Hepatocyte (in vitro differentiated cells): Measurements from ENCODE around the gene ESR1. TPM values are rescaled to one million over a fixed set of nuclear protein-coding genes. Genes with fewer than 3 reads are reported as not detected.

ENCODE experiments used
- DNase-seq: peaks from one replicate; pipeline ENCODE4 v3.0.0-alpha.2; 2016; ENCODE audit warnings: low spot score
- H2AFZ ChIP-seq: fragments of 200-600 bp; sonication (generic); 2 replicates; pipeline ENCODE4 v1.6.0; 2016; ENCODE audit warnings: antibody characterized with exemption, mild to moderate bottlenecking
- H3K27ac ChIP-seq: fragments of 200-600 bp; sonication (generic); 2 replicates; pipeline ENCODE4 v1.5.1; 2016; ENCODE audit warnings: mild to moderate bottlenecking
- H3K27me3 ChIP-seq: fragments of 200-600 bp; sonication (generic); 2 replicates; pipeline ENCODE4 v1.6.1; 2016
- H3K36me3 ChIP-seq: fragments of 200-600 bp; sonication (generic); replicated peaks from 2 replicates; pipeline ENCODE4 v1.5.1; 2016; ENCODE audit warnings: low read depth; ENCODE audit not compliant: insufficient read depth
- H3K4me1 ChIP-seq: fragments of 200-600 bp; sonication (generic); 2 replicates; pipeline ENCODE4 v1.5.1; 2016; ENCODE audit warnings: mild to moderate bottlenecking, moderate library complexity; ENCODE audit not compliant: insufficient read depth
- H3K4me2 ChIP-seq: fragments of 200-600 bp; sonication (generic); 2 replicates; pipeline ENCODE4 v1.6.0; 2016
- H3K4me3 ChIP-seq: fragments of 200-600 bp; sonication (generic); 2 replicates; pipeline ENCODE4 v1.5.1; 2016; ENCODE audit warnings: mild to moderate bottlenecking
- H3K79me2 ChIP-seq: fragments of 200-600 bp; sonication (generic); 2 replicates; pipeline ENCODE4 v1.6.0; 2017; ENCODE audit warnings: mild to moderate bottlenecking
- H3K9me2 ChIP-seq: fragments of 200-600 bp; sonication (generic); replicated peaks from 2 replicates; pipeline ENCODE4 v1.6.0; 2017; ENCODE audit warnings: mild to moderate bottlenecking; ENCODE audit not compliant: insufficient read depth
- H3K9me3 ChIP-seq: fragments of 200-600 bp; sonication (generic); 2 replicates; pipeline ENCODE4 v1.5.1; 2016; ENCODE audit warnings: low read depth, mild to moderate bottlenecking
- H4K20me1 ChIP-seq: fragments of 200-600 bp; sonication (generic); 2 replicates; pipeline ENCODE4 v1.6.0; 2016; ENCODE audit warnings: mild to moderate bottlenecking; ENCODE audit not compliant: insufficient read depth, poor library complexity, severe bottlenecking
- CTCF ChIP-seq: fragments of 200-600 bp; sonication (generic); IDR thresholded peaks from 2 replicates; pipeline ENCODE4 v1.5.1; 2016; ENCODE audit warnings: antibody characterized with exemption, mild to moderate bottlenecking; ENCODE audit not compliant: poor library complexity
- EZH2 ChIP-seq: fragments of 200-600 bp; sonication (generic); IDR thresholded peaks from 2 replicates; pipeline ENCODE4 v1.6.1; 2016; ENCODE audit warnings: antibody characterized with exemption, mild to moderate bottlenecking, borderline replicate concordance
- EZH2phosphoT487 ChIP-seq: fragments of 200-600 bp; sonication (generic); IDR thresholded peaks from one replicate; pipeline ENCODE4 v1.6.1; 2018; ENCODE audit warnings: antibody characterized with exemption, mild to moderate bottlenecking, low read depth, moderate library complexity; ENCODE audit not compliant: unreplicated experiment, severe bottlenecking
- WGBS: methylation state at CpG from one replicate; pipeline ENCODE4 v1.1.6; 2016; ENCODE audit warnings: low lambda C conversion rate; ENCODE audit errors: missing lambda C conversion rate; 5-methylcytosine and 5-hydroxymethylcytosine counted together
- polyA plus RNA-seq: library from polyadenylated mRNA; unstranded; fragments of >200 nt; fragmentation: Nextera tagmentation; extraction: Ambion mirVana; gene quantifications from 2 replicates; pipeline ENCODE4 v1.2.1, GENCODE V29; 2016
- total RNA-seq: library from RNA; depleted of rRNA; stranded (reverse); fragments of >200 nt; gene quantifications from 2 replicates; pipeline ENCODE4 v1.2.3, GENCODE V29; 2014

Gene ESR1
- total and polyA plus RNA-seq, 2 experiments from 2014 or later = 0.07 TPM; not detected in 1

- 84% methylated on average over 5 of the region's 5 CpGs for WGBS
- H3K27me3 ChIP-seq = no peaks in the 10 kb centered on the region
- H3K36me3 ChIP-seq = no peaks in the 10 kb centered on the region
- H2AFZ ChIP-seq = no peak overlapping the region
- DNase-seq = no peak
- no peaks in the 10 kb centered on the region for H4K20me1 ChIP-seq
- no peaks in the 10 kb centered on the region for H3K79me2 ChIP-seq
- no peaks in the 10 kb centered on the region for H3K9me3 ChIP-seq
- no peaks in the 10 kb centered on the region for H3K9me2 ChIP-seq
- no peaks in the 10 kb centered on the region for H3K4me1 ChIP-seq
- no peak overlapping the region for H3K27ac ChIP-seq
- no peak for TF ChIP-seq EZH2phosphoT487
- no peak for TF ChIP-seq CTCF
- no peak for TF ChIP-seq EZH2
- no peak overlapping the region for H3K4me2 ChIP-seq
- no peak overlapping the region for H3K4me3 ChIP-seq
Measured at GRCh38 chr6:151992091-151992490, 184.6 kb downstream of the ESR1 start.

- no peak overlapping the region for H2AFZ ChIP-seq
- TF ChIP-seq CTCF = no peak
- no peak for TF ChIP-seq EZH2phosphoT487
- TF ChIP-seq EZH2 = no peak
Measured at GRCh38 chr6:151993364-151993763, 185.9 kb downstream of the ESR1 start.

GRCh38 chr6:151998784-151999183 lies 191.3 kb downstream of the ESR1 start:
- no peaks in the 10 kb centered on the region for H3K27me3 ChIP-seq
- no peaks in the 10 kb centered on the region for H3K36me3 ChIP-seq
- 91% methylated on average over 1 of the region's 1 CpG for WGBS
- no peak overlapping the region for H3K27ac ChIP-seq
- no peak overlapping the region for H3K4me2 ChIP-seq
- no peak for DNase-seq
- no peak overlapping the region for H2AFZ ChIP-seq
- no peaks in the 10 kb centered on the region for H3K4me1 ChIP-seq
- no peaks in the 10 kb centered on the region for H3K9me3 ChIP-seq
- no peaks in the 10 kb centered on the region for H3K9me2 ChIP-seq
- no peaks in the 10 kb centered on the region for H3K79me2 ChIP-seq
- no peak overlapping the region for H3K4me3 ChIP-seq
- TF ChIP-seq EZH2phosphoT487 (no peak), EZH2 (no peak), CTCF (no peak)
- no peaks in the 10 kb centered on the region for H4K20me1 ChIP-seq

More at GRCh38 chr6:151993364-151993763, 185.9 kb downstream of the ESR1 start:
- Histone ChIP-seq H3K27me3 (no peaks in the 10 kb centered on the region), H3K4me1 (no peaks in the 10 kb centered on the region), H3K4me2 (no peak overlapping the region), H4K20me1 (no peaks in the 10 kb centered on the region), H3K27ac (no peak overlapping the region), H3K9me2 (no peaks in the 10 kb centered on the region), H3K79me2 (no peaks in the 10 kb centered on the region), H3K4me3 (no peak overlapping the region), H3K9me3 (no peaks in the 10 kb centered on the region), H3K36me3 (no peaks in the 10 kb centered on the region)
- WGBS = 86% methylated on average over 3 of the region's 3 CpGs
- DNase-seq = no peak

- Histone ChIP-seq H4K20me1 (no peaks in the 10 kb centered on the region), H3K27ac (no peak overlapping the region), H3K36me3 (no peaks in the 10 kb centered on the region), H3K27me3 (no peaks in the 10 kb centered on the region), H3K4me3 (no peak overlapping the region), H3K9me2 (no peaks in the 10 kb centered on the region), H3K4me2 (no peak overlapping the region), H3K4me1 (no peaks in the 10 kb centered on the region), H3K79me2 (no peaks in the 10 kb centered on the region), H3K9me3 (no peaks in the 10 kb centered on the region), H2AFZ (no peak overlapping the region)
- 89% methylated on average over 1 of the region's 1 CpG for WGBS
- TF ChIP-seq EZH2 (no peak), CTCF (no peak), EZH2phosphoT487 (no peak)
- no peak for DNase-seq
Measured at GRCh38 chr6:151999194-151999593, 191.7 kb downstream of the ESR1 start.
